HG02938 (cell line): ENCODE data around the gene PKP3.
"Not testable (repeated sequence)": the region's sequence is repeated elsewhere in the genome, so short reads cannot be mapped to it uniquely, and the experiment has no call there.

Experiments
- ATAC-seq: cut with Tn5 transposase; IDR thresholded peaks from one replicate; pipeline ENCODE4 v1.9.1; 2021; ENCODE audit warnings: mild to moderate bottlenecking, moderate library complexity; ENCODE audit not compliant: unreplicated experiment

The PKP3 gene, protein sequence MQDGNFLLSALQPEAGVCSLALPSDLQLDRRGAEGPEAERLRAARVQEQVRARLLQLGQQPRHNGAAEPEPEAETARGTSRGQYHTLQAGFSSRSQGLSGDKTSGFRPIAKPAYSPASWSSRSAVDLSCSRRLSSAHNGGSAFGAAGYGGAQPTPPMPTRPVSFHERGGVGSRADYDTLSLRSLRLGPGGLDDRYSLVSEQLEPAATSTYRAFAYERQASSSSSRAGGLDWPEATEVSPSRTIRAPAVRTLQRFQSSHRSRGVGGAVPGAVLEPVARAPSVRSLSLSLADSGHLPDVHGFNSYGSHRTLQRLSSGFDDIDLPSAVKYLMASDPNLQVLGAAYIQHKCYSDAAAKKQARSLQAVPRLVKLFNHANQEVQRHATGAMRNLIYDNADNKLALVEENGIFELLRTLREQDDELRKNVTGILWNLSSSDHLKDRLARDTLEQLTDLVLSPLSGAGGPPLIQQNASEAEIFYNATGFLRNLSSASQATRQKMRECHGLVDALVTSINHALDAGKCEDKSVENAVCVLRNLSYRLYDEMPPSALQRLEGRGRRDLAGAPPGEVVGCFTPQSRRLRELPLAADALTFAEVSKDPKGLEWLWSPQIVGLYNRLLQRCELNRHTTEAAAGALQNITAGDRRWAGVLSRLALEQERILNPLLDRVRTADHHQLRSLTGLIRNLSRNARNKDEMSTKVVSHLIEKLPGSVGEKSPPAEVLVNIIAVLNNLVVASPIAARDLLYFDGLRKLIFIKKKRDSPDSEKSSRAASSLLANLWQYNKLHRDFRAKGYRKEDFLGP

DNA sequence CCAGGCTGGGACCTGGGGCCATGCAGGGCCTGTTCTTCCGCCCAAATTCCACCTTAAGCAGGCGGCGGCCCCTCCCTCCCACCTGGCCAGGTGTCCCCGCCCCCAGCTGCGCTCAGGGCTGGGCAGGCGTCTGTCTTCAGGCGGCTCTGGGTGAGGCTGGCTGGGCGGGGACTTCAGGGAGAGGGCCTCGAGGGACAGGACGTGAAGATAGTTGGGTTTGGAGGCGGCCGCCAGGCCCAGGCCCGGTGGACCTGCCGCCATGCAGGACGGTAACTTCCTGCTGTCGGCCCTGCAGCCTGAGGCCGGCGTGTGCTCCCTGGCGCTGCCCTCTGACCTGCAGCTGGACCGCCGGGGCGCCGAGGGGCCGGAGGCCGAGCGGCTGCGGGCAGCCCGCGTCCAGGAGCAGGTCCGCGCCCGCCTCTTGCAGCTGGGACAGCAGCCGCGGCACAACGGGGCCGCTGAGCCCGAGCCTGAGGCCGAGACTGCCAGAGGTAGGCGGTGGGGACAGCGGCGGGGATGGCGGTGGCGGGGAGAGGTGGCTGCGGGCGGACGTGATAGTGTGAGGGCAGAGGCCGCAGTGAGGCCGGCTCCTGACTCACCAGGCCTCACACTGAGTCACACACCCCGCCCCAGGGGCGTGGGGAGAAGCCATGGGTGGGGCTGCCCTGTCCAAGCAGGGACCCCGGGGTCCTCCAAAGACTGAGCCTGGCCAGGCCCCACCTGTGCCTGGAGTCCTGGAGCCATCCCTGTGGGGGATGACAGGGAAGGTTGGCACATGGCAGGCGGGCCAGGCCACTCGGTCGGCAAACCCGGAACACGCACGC lies at the start of gene PKP3:
PKP3 (plus strand) TSS at position 176 of the 824 bp plus-strand sequence; CDS start at position 260, 84 bp downstream.
- ATAC-seq = no peak

- ATAC-seq = no peak
Observed at GRCh38 chr11:344836-345578, 49.0 kb upstream of the PKP3 start.

- no peak for ATAC-seq
Observed at GRCh38 chr11:346529-346928, 47.5 kb upstream of the PKP3 start.

DNA sequence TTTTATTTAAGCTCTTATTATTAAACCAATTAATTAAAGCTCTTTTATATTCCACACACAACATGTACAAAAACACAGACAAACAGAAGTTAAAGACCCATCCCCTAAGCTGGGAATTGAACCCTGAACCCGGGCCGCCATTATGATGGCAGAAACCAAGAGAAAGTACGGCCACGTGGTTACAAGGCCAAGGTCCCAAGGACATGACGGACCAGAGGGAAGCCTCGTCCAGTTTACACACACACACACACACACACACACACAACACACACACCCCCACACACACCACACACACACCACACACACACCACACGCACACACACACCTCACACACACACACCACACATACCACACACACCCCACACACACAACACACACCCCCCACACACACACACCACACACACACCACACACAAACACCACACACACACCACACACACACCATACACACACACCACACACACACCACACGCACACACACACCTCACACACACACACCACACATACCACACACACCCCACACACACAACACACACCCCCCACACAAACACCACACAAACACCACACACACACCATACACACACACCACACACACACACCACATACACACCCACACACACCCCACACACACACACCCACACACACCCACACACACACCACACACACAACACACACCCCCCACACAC lies 44.6 kb upstream of the PKP3 start:
- not testable (repeated sequence) for ATAC-seq

- ATAC-seq = peak; percentile 11
Observed at GRCh38 chr11:350033-350722, 43.8 kb upstream of the PKP3 start.

DNA sequence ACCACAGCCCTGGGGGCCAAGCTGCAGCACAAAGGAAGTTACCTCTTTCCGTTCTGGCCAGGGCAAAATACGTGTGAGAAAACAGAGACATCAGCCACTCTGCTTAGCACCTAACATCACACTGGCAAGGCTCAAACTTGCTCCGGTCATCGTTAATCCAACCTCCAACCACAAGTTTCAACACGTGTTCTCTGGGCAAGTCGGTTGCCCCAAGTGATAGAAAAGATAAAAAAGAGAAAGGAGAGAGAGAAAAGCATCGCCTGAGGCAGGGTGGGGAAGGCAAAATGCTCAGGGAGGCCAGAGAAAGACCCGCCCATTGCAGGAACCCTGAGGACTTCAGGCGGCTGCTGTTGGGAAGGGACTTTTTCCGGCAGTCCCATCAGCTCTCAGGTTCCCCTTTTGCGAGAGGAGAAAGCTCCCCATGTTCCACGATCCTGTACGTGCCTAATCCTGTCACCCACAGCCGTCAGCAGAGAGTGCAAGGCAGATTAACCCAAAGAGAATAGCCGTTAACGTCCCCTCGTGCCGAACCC lies 43.2 kb upstream of the PKP3 start:
- peak; percentile 56 for ATAC-seq

- ATAC-seq = no peak
Observed at GRCh38 chr11:351411-351810, 42.6 kb upstream of the PKP3 start.

- no peak for ATAC-seq
Observed at GRCh38 chr11:352456-353031, 41.5 kb upstream of the PKP3 start.

DNA sequence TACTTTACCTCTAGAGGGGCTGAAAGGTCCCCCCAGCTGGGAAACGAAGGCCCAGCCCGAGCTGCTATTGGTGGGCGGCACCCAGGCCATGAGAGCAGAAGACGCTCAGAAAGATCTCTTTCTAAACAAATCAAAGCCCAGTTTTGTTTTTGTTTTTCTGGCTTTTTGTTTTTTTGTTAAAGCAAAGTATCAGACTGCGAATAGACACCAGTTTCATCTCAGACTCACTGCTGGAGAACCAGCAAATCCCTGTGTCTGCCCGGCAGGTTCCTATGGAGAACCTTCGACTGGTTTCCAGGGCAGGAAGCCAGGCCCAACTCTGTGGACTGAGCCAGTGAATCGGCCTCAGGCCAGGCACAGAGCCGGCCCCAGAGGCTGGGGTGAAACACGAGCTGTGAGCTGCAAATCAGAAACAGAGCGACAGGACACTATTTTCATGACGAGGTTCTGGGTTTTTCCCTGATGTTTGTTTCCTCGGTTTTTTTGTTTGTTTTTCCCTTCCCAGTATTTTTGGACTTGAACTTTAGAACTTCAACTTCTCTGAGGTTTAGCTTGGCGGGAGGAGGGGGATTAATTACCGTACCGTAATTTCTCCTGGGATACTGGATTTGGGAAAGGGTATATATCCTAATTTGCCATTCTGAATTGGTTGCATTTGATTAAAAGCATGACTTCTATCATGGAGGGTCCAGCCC lies 40.7 kb upstream of the PKP3 start:
- ATAC-seq = no peak

- ATAC-seq = no peak
Observed at GRCh38 chr11:355581-356458, 38.2 kb upstream of the PKP3 start.

GRCh38 chr11:356610-357009 lies 37.4 kb upstream of the PKP3 start:
- no peak for ATAC-seq

GRCh38 chr11:357582-357981 lies 36.4 kb upstream of the PKP3 start:
- no peak for ATAC-seq

DNA sequence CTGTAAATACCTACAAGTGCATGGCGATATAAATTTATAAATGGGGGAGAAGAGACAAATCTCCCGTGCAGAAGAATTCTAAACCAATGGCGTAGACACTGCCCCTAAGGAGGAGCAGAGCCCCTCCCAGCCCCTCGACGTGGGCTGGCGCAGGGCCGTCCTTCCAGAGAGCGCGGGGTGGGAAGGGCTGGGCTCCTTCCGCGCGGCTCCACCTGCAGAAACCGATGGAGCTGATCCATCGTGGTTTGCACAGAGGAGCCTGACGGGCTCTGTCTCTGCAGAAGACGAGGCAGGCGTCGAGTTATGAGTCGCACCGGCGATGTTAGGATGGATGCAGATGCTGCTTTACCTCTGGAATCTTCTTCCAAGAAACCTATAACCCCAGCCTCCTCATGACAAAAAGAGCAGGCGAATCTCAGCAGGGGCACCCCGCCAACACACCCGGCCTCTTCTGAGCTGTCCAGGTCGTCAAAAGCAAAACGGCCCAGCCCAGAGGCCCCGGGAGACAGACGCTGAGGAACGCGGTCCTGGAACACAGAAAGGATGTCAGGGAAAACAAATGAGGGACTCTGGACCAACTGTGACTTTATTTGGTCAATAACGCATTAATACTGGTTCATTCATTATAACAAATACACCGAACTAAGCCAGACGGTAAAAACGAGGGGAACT lies 35.7 kb upstream of the PKP3 start:
- ATAC-seq = no peak

DNA sequence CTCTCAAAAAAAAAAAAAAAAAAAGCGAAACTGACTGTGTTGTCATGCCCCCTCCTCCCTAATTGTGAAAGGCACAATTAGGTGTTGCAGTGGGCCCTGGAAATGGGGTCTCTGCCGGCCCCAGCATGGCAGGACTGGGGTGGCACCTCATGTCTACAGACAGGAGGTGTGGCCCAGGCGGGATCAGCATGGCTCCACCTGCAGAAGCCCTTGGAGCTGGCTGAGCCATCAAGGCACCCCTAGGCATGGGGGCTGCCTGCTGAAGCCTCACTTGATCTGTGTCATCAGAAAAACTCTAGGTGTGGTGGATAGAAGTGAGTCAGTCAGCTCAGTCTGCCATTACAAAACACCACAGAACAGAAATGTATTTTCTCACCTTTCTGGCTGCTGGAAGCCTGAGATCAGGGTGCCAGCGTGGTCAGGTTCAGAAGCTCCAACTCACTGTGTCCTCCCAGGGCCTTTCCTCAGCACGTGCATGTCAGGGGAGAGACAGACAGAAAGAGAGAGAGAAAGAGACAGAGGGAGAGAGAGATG lies 34.8 kb upstream of the PKP3 start:
- ATAC-seq = no peak

- no peak for ATAC-seq
Observed at GRCh38 chr11:360326-361280, 33.4 kb upstream of the PKP3 start.
